Effector memory CD4-positive, alpha-beta T cell (primary cell): ENCODE data around the gene HECA.
A peak's percentile ranks its signal among the peaks of the same experiment; 100 is the strongest.

Experiments used
- DNase-seq, 3 donors: peaks; one replicate each; pipeline ENCODE4 v3.0.0-alpha.2; 2020
- H3K27ac ChIP-seq: 2 replicates; pipeline ENCODE4 v1.7.0; 2013; ENCODE audit warnings: mild to moderate bottlenecking, low read length, moderate library complexity; ENCODE audit not compliant: insufficient read depth, poor library complexity, severe bottlenecking
- H3K27me3 ChIP-seq: replicated peaks from 2 replicates; pipeline ENCODE4 v1.7.0; 2013; ENCODE audit warnings: mild to moderate bottlenecking, low read length; ENCODE audit not compliant: insufficient read depth, control insufficient read depth, poor library complexity, severe bottlenecking
- H3K36me3 ChIP-seq: 2 replicates; pipeline ENCODE4 v1.7.0; 2013; ENCODE audit warnings: mild to moderate bottlenecking, low read length, moderate library complexity; ENCODE audit not compliant: control insufficient read depth, insufficient read depth
- H3K4me1 ChIP-seq: 2 replicates; pipeline ENCODE4 v1.7.0; 2013; ENCODE audit warnings: low read length, mild to moderate bottlenecking; ENCODE audit not compliant: control insufficient read depth, insufficient read depth, poor library complexity, severe bottlenecking
- H3K4me3 ChIP-seq: 2 replicates; pipeline ENCODE4 v1.7.0; 2013; ENCODE audit warnings: low read length, low read depth, mild to moderate bottlenecking; ENCODE audit not compliant: insufficient read depth, poor library complexity, severe bottlenecking
- H3K9me3 ChIP-seq: 2 replicates; pipeline ENCODE4 v1.7.0; 2013; ENCODE audit warnings: mild to moderate bottlenecking, low read length, moderate library complexity; ENCODE audit not compliant: control insufficient read depth
- total RNA-seq, 3 donors: gene quantifications; one replicate each; lab custom pipeline; 2026; lab: John Stamatoyannopoulos, UW

The HECA gene
- total RNA-seq, result 480 to 756 (median 611) reads per million in 3 donors

- H3K4me3 ChIP-seq, result peak within 1 kb of the TSS; percentile 71
- H3K36me3 ChIP-seq, result no peaks in the 10 kb centered on the region
- peaks cover 22% of the 10 kb centered on the region for H3K4me1 ChIP-seq
- no peaks in the 10 kb centered on the region for H3K27me3 ChIP-seq
- H3K9me3 ChIP-seq, result no peaks in the 10 kb centered on the region
- DNase-seq, result peak; percentile 98 to 100 (median 99)
- peak within 1 kb of the TSS; percentile 96 for H3K27ac ChIP-seq
These were observed at the start of gene HECA for GRCh38 chr6:139134817-139135577. Gene HECA (plus strand): TSS chr6:139135080. CDS start chr6:139135397, 317 bp downstream.

- H3K4me1 ChIP-seq, result no peaks in the 10 kb centered on the region
- no peak overlapping the region for H3K4me3 ChIP-seq
- H3K27me3 ChIP-seq, result no peaks in the 10 kb centered on the region
- no peaks in the 10 kb centered on the region for H3K36me3 ChIP-seq
- H3K27ac ChIP-seq, result no peak overlapping the region
- no peak for DNase-seq
- H3K9me3 ChIP-seq, result peaks cover 6% of the 10 kb centered on the region
These were observed 43.1 kb upstream of the HECA start for GRCh38 chr6:139091826-139092225.

GRCh38 chr6:139099984-139100383 is 34.9 kb upstream of the HECA start:
- no peaks in the 10 kb centered on the region for H3K9me3 ChIP-seq
- H3K27ac ChIP-seq, result no peak overlapping the region
- no peak overlapping the region for H3K4me3 ChIP-seq
- H3K4me1 ChIP-seq, result no peaks in the 10 kb centered on the region
- no peaks in the 10 kb centered on the region for H3K36me3 ChIP-seq
- H3K27me3 ChIP-seq, result no peaks in the 10 kb centered on the region
- DNase-seq, result no peak

- peaks cover 20% of the 10 kb centered on the region for H3K4me1 ChIP-seq
- no peaks in the 10 kb centered on the region for H3K9me3 ChIP-seq
- H3K4me3 ChIP-seq, result no peak overlapping the region
- H3K27me3 ChIP-seq, result no peaks in the 10 kb centered on the region
- H3K36me3 ChIP-seq, result no peaks in the 10 kb centered on the region
- DNase-seq, result no peak
- no peak overlapping the region for H3K27ac ChIP-seq
These were observed 27.8 kb upstream of the HECA start for GRCh38 chr6:139107051-139107450.

GRCh38 chr6:139108378-139108777 is 26.5 kb upstream of the HECA start:
- H3K4me1 ChIP-seq, result peaks cover 26% of the 10 kb centered on the region
- no peaks in the 10 kb centered on the region for H3K27me3 ChIP-seq
- H3K9me3 ChIP-seq, result no peaks in the 10 kb centered on the region
- DNase-seq, result no peak
- no peak overlapping the region for H3K4me3 ChIP-seq
- H3K36me3 ChIP-seq, result no peaks in the 10 kb centered on the region
- no peak overlapping the region for H3K27ac ChIP-seq

- Histone ChIP-seq H3K4me3 (no peak overlapping the region), H3K27ac (no peak overlapping the region), H3K4me1 (peaks cover 36% of the 10 kb centered on the region), H3K27me3 (no peaks in the 10 kb centered on the region), H3K9me3 (no peaks in the 10 kb centered on the region), H3K36me3 (no peaks in the 10 kb centered on the region)
- DNase-seq, result no peak
These were observed 25.3 kb upstream of the HECA start for GRCh38 chr6:139109558-139109957.

GRCh38 chr6:139112146-139112545 is 22.7 kb upstream of the HECA start:
- Histone ChIP-seq H3K4me1 (peaks cover 48% of the 10 kb centered on the region), H3K4me3 (no peak overlapping the region), H3K9me3 (no peaks in the 10 kb centered on the region), H3K27ac (peak overlapping the region; percentile 41), H3K36me3 (no peaks in the 10 kb centered on the region), H3K27me3 (no peaks in the 10 kb centered on the region)
- no peak for DNase-seq

- peaks cover 48% of the 10 kb centered on the region for H3K4me1 ChIP-seq
- no peaks in the 10 kb centered on the region for H3K9me3 ChIP-seq
- no peak for DNase-seq
- H3K27ac ChIP-seq, result peak overlapping the region; percentile 41
- no peak overlapping the region for H3K4me3 ChIP-seq
- H3K27me3 ChIP-seq, result no peaks in the 10 kb centered on the region
- H3K36me3 ChIP-seq, result no peaks in the 10 kb centered on the region
These were observed 22.3 kb upstream of the HECA start for GRCh38 chr6:139112561-139112960.

- H3K27me3 ChIP-seq, result no peaks in the 10 kb centered on the region
- no peak for DNase-seq
- H3K36me3 ChIP-seq, result no peaks in the 10 kb centered on the region
- H3K27ac ChIP-seq, result peak overlapping the region; percentile 41
- H3K9me3 ChIP-seq, result peaks cover 2% of the 10 kb centered on the region
- H3K4me1 ChIP-seq, result peaks cover 48% of the 10 kb centered on the region
- no peak overlapping the region for H3K4me3 ChIP-seq
These were observed 20.1 kb upstream of the HECA start for GRCh38 chr6:139114746-139115145.

- no peak for DNase-seq
- peaks cover 11% of the 10 kb centered on the region for H3K9me3 ChIP-seq
- no peak overlapping the region for H3K27ac ChIP-seq
- H3K27me3 ChIP-seq, result no peaks in the 10 kb centered on the region
- H3K36me3 ChIP-seq, result no peaks in the 10 kb centered on the region
- no peak overlapping the region for H3K4me3 ChIP-seq
- H3K4me1 ChIP-seq, result peaks cover 37% of the 10 kb centered on the region
These were observed 18.7 kb upstream of the HECA start for GRCh38 chr6:139115989-139116758.
